HCEC 1CT (cell line): ENCODE data around the gene VSTM2L.

Experiments
- DNase-seq: peaks from one replicate; pipeline ENCODE4 v3.0.0-alpha.2; 2017

VSTM2L gene

DNA sequence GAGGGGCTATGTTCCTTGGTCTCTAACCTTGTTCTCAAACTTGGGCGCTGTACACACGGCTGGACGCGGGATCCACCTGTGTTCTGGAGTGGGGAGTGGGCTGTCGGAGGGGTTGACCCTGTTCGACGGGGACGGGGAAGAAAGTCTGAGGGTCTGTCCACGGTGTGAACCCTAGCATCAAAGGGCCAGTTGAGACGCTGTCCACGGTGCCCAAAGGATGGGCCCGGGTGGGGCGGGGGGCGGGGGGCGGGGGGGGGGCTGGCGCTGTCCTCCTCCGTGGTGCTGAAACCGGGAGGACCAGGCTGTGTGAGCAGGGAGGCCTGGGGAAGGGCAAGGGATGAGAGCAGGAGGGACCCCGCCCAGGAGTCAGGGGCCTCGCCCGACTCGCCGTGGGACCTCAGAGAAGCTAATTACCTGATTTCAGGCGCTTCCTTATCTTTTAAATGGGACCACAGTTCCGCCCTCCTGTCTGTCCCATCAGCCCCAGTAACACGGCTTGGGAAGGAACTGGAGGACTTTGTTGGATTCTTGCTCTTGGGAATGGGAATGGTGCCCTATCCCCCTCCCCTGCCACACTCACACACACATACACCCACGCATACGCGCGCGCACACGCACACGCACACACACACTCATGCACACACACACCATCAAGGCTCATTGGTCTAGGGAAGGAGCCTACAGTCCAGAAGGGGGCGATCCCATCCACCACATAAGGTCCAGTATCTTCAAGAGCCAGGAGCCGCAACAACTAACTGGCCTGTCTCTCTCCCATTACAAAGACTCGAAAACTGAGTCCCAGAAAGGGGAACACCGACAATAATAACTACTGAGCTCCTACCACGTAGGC lies 1.0 kb upstream of the VSTM2L start:
- peak; percentile 83 for DNase-seq

DNA sequence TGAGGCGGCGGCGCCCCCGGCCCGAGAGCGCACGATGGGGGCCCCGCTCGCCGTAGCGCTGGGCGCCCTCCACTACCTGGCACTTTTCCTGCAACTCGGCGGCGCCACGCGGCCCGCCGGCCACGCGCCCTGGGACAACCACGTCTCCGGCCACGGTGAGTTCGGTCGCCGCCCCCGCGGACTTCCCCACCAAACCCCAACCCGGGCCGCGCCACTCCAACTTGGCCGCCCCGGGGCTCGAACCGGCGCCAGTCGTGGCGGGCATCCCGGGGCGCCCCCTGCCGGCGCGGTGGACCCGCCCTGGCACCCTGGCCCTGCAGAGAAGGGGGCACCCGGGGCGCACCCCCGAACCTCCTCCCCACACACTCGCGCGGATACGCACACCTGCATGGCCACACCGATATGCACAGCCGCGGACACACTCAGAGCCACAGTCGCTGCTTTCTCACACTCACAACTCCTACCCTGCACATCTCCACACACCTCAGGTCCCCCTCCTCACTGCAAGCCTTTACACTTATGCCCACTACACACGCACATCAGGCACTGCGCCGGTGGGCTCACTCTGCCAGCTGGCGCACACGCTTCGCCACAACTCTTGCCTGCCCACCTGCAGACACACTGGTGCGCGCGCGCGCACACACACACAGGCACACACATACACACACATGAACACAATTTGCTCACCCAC lies 535 bp downstream of the VSTM2L start:
- peak; percentile 20 for DNase-seq

DNA sequence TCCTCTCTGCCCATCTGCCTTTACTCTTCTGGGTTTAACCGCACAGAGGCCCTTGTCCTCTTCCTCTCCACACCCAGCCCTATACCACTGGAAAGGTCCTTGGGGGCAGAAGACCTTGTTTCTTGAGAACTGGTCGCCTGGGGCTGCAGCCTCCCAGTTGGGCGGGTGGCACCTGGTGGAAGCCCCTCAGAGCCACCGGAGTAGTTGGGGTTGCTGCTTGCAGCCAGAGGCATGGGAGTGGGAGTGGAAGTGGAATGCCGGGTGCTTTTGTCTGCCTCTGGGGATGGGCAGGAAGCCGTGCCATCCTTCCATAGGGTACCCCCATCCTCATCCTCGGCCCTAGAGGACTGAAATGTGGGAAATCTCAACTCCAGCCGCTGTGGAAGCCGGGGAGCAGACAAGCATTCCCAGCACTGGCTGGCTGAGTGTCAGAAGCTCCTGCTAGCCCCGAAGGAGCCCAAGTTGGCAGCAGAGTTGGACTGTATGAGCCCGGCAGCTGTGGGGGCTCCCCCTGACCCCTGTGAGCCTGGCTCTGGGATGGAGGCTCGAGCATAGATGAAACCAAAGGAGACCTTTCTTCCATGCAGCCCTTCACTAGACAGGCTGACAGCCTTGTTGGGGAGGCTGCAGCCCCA lies 1.2 kb downstream of the VSTM2L start:
- no peak for DNase-seq

DNA sequence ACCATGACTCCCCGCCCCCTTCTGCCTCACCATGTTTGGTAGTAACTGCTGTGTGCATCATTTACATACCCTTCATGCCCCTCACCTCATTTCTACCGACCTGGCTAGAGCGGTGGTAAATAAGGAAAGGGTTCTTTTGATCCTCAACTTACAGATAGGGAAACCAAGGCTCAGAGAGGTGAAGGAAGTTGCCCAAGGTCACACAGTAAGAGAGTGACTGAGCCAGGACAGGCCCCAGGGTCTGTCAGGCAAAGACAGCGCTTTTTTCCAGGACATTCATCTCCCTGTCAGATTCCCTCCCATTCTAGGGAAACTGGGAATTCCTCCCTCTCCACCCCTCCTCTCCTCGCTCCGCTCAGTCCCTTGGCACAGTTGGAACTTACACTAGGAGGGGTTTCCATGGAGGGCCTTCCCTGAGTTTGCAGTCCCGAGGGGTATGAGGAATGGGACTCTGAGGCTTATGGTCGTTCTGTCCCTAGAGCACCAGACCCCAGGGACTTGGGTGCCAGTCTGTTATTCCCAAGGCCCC lies 2.0 kb downstream of the VSTM2L start:
- no peak for DNase-seq

DNA sequence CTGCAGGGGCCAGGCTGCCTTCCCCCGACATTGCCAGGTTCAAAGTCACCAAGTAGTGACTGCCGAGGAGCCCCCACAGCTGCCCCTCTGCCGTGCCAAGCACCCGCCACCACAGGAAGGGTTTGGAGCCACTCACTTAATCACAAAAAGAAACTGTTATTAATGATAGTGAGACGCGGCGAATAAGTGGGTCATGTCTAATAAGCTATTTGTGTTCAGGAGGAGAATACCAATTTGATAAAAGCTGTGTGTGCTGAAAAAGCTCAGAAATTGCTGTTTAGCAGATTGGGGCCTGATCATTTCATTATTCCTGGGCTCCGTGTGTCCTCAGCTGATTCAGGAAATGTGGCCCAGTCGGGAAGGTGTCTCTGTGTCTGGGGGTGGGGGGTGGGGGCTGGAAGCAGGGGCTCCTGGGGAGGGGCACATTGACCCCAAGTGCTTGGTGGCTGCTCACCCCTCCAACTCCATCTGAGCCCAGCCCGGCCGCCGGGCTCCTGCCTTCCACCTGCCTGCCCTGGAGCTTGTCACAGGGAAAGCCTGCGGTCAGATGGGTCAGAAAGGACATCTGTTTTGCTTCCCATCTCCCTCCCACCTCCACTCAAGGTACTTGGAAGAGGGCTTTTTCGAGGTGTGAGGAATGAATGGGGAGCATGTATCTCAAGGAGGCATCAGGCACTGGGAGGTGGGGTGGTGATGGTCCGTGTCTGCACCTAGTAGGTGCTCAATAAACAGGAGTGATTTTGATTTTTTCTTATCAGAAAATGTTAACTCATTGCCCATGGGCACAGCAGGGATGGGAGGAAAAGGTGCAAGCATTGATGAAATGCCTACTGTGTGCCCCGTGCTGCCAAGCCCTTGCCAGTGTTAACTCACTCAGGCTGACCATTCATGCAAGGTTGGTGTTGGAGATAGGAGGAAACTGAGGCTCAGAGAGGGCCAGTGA lies 3.0 kb downstream of the VSTM2L start:
- DNase-seq: no peak

DNA sequence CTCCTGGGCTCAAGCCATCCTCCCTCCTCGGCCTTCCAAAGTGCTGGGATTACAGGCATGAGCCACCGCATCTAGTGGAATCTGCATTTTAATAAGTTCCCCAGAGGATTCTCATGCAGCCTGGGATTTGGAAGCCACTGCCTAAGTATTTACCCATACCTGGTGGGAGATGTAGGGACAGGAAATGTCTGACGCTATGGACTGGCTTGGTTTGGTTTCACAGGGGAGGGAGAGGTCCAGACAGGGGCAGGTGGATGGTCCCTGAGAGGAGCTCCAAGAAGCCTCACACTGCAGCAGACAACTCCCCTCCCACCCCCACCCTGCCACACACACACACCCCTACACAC lies 4.4 kb downstream of the VSTM2L start:
- no peak for DNase-seq

DNA sequence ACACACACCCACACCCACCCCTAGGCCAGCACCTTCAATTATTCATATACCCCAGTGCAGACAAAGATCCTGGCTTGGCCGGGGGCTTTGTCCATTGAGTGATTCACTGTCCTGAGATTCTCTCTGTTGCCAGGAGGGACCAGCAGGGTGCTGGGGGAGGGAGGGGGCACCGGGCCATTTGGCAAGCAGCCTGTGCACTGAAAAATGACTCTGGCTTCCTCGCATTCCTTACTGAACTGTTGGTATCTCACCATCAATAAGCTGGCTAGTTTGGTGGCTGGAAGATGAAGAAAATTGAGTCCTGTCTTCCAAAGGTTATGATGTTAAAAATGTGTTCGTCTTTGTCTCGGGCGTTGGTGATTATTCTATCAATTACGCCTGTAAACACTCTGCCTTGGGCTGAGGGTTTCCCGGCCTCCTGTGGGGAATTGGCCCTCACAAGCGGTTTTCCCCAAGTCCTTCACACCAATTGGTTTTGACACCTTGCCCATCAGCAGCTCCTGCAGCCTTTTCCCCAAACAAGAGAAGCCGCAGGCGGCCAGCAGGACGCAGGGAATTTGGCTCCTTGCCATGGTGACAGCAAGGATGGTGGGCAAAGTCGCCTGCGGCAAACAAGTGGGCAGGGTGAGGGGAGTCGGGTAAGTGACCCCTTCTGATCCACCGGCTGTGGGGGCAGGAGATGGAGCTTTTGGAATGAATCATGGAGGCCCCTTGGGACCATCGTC lies 4.9 kb downstream of the VSTM2L start:
- peak; percentile 65 for DNase-seq

DNA sequence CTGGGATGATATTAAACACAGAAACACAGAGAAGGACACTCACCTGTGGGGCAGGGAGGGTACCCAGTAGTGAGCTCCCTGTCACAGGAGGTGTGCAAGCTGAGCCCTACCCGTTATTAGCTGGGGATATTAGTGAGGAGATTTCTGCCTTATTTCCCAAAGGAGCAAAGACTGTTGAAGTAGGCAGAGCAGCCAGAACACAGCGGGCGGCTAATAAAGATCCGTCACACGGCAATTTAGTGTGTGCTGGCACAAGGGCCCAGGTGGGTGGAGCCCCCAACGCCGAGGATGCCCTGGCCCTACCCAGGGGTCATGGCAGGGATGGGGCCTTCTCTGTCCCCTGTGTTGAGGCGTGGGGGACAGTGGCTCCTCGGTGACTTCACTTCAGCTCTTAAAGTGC lies 8.3 kb downstream of the VSTM2L start:
- DNase-seq: no peak

DNA sequence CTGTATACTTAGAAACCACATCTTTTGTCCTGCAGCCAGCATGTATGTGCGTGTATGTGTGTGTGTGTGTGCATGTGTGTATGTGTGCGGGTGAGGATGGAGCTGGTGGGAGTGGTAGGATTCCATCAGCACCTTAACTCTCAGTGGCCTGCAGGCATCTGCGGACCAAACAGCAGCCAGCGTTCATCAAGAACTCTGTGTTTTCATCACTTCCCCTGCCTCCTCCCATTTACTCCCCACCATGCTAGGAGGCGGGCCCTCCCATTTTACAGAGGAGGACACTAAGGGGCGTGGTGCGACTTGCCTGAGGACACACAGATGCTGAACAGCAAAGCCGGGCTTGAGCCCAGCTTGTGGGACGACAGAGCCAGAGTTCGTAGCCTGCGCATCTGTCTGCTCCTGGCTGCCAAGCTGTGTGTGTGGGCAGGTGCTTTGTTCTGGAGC lies 8.9 kb downstream of the VSTM2L start:
- peak; percentile 39 for DNase-seq

DNA sequence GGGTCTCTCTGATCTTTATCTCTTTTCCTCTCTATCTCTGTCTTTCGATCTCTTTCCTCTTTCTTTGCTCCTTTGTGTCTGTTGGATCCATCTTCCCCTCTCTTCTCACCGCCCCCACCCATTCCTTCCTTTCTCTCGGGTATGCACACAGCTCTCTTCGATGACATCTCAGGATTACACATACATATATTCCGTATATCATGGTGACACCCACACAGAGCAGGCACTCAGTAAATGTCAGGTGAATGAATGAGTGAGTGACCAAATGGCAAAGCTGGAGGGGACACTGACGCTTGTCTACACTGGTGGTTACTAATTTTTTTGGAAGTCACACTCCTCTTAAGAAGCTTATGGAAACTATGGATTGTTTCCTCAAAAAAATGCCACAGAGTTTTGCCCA lies 9.9 kb downstream of the VSTM2L start:
- no peak for DNase-seq

DNA sequence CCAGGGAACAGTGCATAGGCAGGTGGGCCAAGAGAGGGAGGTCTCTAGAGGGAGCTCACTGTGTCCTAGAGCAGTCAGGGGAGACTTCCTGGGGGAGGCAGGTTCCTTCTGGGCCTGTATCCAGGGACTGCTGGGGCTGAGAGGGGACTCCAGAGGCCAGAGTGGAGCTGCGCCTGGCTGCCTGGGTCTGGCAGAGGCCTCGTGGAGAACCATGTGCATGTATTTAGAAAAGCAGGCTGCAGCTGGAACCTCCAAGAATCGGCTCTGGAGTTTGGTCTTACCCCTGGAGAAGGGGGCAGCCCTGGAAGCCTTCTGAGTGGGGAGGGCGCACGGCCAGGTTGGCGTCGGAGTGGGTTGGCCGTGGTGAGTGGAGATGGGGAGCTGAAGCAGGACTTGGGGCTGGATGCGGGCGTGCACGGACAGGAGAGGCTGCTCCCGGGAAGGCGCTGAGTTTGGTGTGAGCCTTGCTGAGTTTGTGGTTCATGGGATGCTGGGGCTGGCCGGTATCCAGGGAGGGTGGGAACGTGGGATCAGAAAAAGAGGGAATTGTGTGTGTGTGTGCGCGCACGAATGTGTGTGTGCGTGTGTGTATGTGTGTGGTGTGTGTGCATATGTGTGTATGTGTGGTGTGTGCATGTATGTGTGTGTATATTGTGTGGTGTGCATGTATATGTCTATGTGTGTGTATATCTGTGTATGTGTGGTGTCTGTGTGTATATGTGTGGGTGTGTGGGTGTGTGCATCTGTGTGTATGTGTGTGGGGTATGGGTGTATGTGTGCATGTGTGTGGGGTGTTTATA lies 10.8 kb downstream of the VSTM2L start:
- DNase-seq: no peak

DNA sequence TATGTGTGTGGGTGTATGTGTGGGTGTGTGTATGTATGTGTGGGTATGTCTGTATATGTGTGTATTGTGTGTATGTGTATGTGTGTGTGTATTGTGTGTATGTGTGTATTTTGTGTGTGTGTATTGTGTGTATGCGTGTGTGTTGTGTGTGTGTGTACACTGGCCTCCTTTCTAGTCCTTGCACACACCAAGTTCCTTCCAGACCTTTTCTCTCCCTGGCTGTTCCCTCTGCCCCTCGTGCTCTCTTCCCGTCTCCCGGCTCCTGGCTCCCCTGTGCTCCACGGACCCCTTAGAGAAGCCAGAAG lies 11.4 kb downstream of the VSTM2L start:
- no peak for DNase-seq

DNA sequence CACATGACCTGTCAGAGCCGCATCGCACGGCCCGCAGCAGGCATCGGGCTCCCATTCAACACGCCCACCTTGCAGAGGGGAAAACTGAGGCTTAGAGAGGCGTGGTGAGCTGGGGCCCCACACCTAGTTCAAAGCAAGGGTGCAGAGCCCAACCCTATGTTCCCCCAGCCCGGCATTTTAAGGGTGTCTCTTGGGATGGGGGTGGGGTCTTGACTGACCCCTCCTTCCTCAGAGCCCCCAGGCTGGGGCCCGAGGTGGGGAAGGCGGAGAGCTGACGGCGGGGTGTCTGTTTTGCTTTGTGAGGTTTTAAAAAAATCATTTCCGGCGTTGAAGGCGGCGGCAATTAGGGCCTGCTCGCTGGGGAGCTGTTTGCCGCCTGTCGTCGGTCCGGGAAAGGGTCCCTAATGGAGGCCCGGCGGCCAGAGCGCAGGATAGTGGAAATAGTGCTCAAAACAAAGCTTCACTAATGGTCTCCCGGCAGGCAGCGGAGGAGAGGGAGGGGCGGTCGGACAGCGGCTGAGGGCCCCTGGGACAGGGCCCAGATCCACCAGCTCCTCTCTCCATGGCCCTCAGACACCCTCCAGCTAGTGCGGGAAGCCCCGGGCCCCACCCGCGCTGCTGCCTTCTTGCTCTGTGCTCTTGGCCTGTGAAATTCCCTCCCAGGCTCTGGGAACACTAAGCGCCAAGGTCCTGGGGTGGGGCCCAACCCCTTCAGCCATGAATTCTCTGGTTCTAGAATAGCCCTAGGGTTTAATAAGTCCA lies 11.9 kb downstream of the VSTM2L start:
- DNase-seq: no peak

DNA sequence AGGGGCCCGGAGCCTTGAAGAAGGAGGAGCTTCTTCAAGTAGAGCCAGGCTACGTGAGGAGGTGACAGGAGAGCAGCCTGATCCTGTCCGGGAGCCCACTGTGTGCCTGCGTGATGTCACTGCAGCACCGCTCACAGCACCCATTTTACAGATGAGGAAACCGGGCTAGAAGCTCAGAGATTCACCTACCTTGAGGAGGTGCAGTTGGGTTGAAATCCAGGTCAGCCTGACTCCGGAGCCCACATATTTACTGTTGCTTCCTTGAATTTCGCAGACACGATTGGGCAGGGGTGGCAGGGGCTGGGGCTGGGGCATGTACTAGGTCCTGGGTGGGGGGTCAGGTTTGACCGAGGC lies 12.5 kb downstream of the VSTM2L start:
- DNase-seq: no peak

DNA sequence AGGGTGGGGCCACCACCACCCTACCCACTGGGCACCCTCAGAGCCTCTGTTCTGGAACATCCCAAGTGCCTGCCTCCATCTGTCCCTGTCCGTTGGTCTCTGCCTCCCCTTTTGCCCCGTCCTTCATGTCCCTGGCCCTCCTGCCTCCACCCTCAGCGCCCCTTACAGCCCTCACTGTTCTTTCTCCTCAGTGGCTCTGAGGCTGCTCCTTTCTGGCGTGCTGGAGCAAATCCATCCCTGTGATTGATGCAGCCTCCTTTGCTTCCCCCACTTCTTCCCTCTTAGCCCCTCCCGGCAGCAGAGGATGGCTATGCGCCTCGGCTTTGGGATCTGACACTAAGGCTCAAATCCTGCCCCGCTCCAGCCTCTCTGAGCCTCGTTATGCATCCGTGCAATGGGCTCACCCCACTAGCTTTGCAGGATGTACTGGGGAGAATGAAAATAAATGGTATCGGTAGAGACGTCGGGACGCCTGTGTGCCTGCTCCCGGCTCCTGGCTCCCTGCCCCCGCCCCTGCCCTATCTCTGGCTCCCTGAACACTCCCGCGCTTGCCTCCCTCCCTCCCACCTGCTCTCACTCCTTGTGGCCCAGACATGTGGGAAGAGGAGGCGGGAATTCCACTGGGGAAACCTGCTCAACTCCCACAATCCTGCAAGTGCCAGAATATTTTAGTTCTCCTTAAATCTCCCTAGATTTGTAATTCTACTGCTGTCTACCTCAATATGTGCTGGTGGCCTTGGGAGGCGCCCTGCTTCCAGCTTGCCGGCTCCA lies 13.1 kb downstream of the VSTM2L start:
- DNase-seq: no peak

DNA sequence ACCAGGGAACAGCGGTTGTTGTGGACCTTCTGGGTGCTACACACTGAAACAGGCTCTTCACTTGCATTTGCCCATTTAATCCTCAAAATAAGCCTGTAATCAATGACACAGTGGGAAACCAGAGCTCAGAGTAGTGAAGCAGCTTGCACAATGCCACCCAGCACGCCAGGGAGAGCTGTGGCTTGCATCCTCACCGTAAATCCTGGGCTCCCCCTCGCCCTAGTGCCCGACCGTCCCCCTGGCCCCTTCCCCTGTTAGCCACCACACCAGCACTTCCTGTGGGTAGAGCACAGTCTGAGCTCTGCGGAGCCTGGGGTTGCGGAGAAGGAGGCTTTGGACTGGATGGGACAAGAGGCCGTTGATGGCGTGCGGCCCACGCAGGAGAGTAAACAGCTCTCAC lies 14.5 kb downstream of the VSTM2L start:
- no peak for DNase-seq

DNA sequence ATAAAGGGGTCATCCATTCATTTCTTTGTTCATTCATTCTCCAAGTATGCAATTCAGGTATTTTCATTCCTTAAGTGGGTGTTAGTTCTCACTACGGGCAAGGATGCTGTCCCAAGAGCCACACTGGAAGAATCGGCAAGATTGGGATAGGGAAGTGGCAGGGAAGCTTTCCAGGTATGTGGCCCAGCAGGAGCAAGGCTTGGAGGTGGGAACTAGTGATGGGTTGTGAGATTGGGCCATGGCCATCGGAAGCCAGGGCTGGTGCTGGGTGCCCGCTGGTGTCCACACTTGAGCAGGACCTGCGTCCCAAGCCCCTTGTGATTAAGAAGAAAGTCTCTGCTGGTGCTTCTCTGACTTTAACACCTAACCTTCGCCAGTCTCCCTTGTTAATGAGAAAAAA lies 15.1 kb downstream of the VSTM2L start:
- no peak for DNase-seq

DNA sequence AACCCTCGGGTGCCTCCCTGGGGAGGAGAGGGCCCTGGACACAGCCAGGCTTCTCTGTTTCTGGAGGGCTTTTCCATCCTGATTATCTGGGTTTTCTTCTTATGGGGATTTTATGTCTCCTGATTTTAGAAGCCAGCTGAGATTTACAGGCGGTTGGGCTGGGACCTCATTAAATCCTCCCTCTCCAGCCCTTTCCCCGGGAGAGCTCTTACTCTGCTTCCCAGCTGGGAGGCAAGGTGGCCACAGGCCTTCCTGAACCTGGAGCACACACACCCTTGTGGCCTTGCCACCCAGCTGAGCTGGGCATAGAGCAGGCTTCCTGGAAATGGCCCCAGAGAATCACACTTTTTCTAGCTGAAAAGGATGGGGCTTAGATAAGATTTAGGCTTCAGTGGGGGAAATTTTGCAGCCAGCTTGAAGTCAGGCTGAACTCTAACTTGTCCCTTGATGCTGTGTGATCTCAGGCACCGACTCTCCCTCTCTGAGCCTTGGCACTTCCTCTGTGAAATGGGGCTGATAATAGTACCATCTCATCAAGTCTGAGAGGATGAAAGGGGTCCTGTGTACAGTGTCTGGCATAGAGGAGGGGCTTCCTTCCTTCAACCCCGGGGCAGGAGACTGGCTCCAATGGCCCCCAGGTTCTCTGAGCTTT lies 16.6 kb downstream of the VSTM2L start:
- no peak for DNase-seq

DNA sequence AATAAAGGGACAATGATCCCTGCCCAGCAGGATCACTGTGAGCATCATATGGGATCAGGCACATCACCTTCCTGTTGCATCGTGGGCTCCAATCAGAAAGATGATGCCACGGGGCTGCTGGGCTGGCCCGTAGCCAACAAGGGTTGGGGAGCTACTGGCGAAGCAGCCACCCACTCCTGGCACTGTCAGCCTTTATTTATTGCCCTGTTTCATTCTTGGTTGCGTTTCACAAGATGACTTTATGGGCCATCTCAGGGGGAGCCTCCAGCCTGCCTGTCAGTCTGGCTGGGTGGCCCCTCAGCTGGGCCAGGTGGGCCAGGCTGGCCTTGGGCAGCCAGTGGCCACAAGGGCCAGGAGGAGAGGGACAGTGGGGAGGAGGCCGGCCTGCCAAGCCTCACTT lies 17.3 kb downstream of the VSTM2L start:
- no peak for DNase-seq
